Measurements from ENCODE around the gene LSM12.
A peak's percentile ranks its signal among the peaks of the same experiment; 100 is the strongest.

LSM12 gene

DNA sequence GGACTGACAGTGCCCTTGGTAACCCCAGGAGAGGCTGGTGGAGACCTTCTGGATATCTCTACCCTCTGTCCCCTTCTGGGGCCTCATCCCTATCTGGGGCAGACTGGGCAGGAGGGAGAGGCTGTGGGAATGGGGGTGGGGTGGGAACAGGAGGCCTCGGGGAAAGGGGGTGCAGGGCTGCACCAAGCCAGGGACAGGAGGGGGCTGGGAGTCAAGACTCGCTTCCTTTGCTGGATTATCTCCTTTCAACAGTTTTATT, 28.8 kb upstream of the LSM12 start:
- no peak for DNase-seq

DNA sequence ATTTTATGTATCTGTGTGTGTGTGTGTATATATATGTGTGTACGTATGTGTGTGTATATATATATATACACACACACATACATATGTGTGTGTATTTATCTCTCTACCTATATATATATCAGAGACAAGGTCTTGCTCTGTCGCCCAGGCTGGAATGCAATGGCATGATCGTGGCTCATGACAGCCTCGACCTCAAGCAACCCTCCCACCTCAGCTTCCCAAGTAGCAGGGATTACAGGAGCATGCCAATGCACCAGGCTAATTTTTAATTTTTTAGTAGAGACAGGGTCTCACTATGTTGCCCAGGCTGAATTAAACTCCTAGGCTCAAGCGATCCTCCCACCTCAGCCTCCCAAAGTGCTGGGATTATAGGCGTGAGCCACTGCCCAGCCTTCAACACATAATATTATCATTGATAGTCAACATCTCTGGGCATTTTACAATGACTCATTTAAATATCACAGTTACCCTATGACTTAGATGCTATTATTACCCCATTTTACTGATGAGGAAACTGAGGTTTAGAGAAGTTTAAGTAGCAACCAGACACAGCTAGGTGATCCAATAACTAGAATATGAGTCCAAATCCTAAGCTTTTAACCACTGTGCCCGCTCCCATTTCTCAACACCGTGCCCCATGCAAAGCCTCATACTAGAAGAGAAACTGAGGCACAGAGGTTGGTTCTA, 28.4 kb upstream of the LSM12 start:
- DNase-seq, result no peak

DNA sequence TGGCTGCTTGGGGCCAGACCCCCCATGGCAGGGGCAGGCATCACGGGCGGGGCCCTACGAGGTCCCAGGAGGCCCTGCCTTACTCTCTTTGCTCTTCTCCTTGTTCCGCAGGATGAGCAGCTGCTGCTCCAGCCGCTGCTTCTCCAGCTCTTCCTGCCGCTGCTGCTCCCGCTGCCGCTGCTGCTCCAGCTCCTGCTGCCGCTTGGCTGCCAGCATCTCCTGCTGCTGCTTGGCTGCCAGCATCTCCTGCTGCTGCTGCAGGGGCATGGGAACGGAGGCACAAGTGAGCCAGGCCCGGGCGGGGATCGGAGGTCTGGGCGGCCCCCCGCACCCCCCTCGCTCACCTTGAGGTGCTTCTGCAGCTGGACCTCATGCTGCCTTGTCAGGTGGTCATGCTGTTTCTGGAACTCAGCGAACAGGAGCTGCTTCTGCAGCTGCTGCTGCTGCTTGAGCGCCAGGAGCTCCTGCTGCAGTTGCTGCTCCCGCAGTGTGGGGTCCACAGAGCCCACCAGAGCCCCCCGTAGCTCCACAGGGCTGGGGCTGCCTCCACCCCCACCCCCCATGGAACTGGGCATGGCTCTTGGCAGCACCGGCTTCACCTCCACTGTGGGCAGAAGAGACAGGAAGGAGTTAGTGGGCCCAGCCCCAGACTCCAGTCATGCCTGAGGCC, 26.9 kb upstream of the LSM12 start:
- DNase-seq, result no peak

DNA sequence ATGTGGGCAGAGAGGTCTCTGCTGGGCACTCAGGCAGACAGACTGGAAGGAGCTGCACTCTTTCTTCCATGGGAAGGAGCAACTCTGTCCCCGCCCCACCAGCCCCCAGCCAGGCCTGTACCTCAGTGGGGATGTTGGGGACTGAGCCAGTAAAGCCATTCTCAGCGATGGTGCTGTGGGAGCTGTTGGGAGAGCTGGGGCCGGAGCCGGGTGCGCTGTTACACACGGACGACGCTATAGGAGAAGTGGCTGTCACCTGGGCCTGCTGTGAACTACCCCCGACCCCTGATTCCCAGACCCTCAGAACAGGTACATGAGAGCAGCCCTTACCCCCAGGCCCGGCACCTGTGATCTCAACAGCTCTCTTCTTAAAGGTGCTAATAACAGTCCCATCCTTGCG, 25.6 kb upstream of the LSM12 start:
- no peak for DNase-seq

DNA sequence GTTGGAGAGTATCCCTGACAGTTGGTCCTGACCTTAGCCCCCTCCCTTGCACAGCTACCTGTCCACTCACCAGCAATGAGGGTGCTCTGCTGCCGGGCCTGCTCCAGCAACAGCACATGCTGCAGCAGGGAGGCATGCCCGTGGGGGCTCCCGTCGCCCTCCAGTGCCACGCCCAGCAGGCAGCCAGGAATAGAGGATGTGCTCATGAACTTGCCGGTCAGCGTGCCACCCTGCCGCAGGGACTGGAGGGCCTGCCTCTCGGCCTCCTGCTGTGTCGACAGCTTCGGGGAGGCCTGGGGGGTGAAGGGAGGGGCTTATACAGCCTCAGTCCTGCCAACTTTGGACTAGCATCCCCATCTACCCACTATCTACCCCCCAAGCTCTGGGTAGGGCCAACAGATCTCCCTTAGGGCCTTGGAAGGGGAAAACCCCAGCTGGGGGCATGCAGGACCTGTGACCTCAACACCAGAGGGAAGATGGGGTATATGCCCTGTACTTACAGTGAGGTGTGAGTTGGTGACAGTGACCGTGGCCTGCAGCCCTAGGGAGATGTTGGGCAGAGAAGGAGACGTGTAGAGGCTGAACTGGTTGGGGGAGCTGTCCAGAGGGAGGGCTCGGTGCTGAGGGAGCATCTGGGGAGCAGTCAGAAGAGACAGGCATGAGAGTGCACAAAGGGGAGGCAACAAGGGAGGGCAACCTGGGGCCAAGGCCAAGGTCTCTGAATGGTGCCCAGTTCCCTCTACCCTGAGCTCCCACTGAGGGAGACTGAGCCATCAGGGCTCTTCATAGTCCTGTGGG, 24.9 kb upstream of the LSM12 start:
- no peak for DNase-seq

DNA sequence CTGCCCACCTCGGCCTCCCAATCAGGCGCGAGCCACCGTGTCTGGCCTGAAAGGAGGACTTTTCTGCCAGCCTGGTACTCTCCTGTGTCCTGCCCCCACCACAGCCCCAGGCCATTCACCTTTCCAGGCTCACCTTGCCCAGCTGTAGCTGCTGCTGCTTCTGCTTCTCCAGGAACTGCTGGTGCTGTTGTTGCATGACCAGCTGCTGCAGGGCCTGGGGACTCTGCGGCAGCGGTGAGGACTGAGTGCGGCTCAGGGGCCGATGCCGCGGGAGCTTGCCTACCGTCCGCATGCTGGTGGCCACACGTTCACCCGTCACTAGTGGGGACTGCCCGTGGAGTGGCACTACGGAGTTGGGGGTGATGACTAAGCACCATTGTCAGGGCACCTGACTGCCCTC, 21.8 kb upstream of the LSM12 start:
- no peak for DNase-seq

DNA sequence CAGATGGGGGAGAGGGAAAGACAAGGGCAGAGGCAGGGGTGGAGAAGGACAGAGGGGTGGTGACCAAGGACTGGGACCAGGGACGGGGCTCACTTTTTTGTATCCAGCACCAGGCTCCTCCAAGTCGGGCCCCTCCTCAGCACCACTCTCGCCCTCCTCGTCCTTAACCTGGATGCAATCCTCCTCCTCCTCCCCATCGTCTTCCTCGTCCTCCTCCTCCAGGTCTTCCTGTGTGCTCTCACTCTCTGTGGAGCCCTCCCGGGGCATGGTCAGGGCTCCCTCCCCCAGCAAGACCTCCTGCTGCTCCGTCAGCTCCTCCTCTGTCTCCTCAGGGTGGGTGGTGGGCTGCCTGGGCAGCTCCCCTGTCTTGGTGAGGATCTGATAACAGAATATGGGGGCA, 20.8 kb upstream of the LSM12 start:
- no peak for DNase-seq

DNA sequence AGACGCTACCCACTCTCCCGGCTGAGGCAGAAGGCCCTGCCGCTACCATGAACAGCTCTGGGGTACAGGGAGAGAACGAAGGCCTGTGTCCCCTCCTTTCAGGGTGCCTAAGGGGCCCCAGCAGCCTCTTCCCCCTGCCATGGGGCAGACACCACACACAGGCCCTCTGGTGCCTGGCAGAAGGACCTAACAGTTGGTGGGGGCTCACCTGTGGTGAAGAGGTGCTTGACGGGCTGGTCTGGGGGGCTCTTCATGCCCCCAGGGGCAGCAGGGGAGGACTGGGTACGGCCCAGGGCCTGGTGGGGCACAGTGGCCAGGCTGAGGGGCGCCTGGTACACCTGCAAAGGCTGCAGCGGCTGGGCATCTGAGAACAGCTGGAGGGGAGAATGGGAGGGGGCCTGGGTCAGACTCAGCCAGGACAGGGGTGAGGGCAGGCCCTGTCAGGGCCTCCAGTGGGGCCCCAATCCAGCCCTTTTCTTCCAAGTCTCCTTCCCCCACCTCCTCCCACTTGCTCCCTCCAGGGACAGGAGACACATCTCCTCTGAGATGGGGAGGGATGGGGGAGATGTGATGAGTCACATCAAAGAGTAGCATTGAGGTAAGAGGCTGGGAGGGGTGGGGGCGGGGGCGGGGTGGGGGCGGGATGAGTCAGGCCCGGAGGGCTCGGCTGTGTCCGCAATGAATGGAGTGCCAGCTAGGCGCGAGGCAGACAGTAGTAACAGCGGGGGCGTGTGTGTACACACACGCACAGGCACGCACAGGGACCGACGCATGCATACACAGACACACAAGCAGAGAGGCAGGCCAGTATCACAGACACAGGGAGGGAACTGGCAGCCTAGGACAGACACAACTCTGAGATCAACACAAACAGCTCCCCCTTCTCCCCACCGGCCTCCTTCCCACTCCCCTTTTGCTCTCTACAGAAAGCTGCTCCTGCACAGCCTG, 20.2 kb upstream of the LSM12 start:
- DNase-seq, result peak; percentile 79

DNA sequence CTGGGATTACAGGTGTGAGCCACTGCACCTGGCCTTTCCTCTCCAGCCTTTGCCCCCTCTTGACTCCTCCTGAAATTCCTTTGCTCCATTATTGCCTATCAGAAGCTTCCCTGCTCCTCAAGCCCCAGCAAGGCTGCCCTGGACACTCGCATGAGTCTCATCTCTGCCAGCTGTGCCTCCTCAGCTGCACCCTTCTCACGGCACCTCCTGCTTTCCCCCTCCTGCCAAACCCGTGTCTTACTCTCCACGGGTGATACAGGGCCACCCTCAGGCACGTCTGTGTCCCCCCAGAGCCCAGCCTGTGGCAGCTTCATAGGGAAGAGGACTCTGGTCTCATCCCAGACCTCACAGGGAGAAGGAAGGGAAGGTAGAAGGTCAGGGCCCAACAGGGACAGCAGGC, 19.4 kb upstream of the LSM12 start:
- DNase-seq, result no peak

DNA sequence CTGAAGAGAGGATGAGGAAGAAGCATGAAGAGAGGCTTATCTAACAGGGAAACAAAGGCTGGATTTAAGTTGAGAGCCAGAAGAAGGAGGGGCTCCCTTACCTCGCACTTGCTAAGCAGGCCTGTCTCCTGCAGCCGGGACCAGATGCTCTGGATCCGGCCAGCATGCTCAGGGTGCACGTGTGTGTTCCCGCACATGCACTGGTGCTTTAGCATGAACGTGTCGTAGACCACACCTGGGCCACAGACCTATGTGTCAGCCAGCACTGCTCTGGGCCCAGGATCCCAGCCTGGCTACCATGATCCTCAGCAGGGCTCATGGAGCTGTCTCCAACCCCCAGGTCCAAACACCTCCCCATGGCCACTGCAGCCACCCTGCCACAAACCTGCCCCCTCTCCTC, 18.4 kb upstream of the LSM12 start:
- no peak for DNase-seq

DNA sequence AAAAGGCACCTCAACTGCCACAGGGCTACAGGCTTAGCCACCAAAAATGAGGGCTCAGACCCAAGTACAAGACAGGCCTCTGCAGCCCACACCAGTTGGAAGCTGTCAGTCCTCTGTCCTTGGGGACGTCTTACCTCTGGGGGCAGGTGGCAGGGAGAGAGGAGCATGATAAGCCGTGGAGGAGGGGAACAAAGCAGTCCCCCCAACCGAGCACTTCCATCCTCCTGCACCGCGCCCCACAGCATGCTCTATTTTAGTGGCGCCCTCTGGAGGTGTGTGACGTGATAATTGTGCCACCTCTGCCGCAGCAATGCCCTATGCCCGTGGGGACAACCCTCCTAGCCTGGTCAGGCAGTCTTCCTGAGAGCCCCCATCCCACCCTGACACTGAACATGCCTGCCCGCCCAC, 17.7 kb upstream of the LSM12 start:
- DNase-seq, result peak; percentile 15

DNA sequence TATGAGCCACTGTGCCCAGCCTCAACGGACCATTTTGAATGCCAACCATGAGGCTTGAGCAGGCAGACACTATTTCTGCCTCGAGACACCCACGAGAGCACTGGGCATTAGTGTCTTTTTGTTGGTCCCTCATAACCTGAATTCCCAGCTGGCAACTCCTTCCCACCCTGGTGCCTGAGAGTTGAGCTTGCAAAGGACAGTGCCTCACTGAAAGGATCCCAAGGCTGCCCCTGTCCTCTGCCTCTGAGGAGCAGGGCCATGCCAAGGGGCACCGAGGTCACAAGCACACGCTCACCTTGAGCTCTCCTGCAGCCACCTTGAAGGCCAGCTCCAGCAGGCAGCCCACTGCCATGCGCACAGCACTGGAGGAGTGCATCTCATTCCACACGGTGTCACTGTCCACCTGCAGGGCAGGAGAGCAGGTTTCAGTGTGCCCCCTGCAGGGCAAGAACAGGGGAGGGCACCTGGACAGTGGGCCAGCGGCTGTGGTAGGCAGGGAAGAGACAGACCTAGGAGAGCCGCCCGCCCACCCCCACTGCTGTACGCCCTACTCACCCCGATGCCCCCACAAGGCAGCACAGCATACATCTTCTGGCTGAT, 16.9 kb upstream of the LSM12 start:
- no peak for DNase-seq

DNA sequence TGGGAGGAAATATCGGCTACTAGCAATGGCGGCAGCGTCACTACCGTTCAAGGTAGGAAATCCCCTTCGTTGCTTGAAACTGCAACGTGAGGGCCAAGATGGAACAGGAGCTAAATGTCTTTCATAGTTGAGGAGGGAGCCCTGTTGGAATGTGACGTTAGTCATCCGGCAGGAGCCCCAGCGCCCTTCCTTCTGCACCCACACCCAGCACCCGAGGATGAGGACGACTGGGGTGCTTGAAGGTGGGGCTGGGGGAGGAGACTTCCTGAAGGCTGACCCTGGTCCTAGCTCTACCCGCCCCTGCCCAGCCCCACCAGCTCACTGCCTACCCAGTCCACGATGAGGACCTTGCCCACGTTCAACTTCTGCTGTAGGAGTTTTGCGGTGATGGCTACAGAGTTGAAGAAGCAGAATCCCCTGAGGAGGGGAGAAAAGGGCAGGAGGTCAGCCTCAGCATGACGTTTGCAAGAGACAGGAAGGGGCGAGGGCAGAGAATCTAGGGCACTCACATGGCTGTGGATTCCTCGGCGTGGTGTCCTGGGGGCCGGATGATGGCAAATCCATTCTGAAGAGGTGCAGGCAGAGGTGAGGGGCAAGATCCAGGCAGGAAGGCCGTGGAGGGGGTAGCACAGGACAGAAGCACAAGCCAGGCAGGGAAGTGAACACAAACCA, 15.9 kb upstream of the LSM12 start:
- DNase-seq, result no peak

DNA sequence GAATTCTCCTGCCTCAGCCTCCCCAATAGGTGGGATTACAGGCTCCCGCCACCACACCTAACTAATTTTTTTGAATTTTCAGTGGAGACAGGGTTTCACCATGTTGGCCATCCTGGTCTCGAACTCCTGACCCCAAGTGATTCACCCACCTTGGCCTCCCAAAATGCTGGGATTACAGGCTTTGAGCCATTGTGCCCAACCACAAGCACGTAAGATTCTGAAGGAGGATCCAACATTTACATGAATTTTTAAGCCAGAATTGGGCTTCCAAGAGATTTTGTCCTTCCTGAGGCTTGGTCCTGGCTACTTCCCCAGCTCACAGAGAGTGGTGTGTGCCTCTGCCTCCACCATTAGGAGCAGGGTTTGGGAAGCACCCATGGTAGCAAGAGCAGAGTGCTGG, 15.2 kb upstream of the LSM12 start:
- no peak for DNase-seq

DNA sequence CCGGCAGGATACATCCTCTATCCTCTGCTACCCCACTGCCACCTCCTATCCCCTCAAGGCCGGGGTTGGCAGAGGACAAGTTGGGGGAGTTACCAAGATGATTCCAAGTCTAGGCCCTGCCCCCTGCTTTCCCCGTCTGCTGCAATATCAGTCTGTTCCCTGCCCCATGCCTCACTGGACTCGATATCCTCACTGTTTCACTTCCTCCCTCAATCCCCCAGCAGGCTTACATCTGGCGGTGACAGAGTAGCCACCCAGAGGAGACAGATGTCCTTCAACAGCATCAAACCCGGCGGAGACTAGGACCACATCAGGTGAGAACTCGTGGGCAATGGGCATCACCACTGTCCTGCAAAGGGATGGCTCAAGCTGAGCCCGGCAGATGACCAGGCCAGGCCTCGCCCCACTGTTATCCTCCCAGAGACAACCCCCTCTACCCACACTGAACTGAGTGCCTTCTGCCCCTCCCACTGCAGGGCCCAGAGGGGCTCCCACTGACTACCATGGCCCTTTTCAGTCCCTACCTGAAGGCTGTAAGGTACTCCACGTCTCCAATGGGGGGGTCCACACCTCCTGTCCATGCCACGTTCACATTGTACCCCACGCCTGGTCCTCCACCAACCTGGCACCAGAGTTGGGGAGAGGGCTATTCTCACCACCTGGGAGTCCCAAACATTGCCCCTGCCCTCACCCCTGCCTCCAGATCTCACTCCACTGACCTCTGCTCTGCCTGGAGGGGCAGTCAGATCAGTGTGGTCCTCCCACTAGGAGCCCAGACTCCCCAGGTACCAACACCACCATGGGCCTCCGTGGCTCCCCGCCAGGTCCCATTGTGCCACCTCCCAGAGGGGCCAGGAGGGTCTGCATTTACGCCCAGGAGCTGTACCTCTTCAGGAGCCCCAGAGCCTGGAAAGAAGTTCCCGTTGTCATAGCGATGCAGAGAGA, 13.7 kb upstream of the LSM12 start:
- DNase-seq, result no peak

DNA sequence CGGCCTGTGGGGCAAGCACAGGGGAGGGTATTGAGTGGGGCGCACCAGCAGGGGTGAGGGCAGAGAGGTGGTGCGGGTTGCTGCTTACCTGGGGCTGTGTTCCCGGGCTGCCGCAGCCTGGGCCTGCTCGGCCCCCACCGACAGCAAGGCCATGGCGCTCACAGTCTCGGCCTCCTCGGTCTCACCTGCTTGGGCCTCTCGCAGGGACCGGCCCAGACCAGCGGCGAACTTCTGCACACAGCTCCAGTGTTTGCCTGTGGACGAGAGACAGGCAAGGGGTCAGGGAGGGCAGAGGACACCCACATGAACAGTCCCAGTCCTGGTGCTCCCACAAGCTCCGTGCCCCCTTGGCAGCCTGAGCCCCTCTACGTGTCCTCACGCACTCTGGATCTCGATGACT, 11.9 kb upstream of the LSM12 start:
- DNase-seq, result no peak

DNA sequence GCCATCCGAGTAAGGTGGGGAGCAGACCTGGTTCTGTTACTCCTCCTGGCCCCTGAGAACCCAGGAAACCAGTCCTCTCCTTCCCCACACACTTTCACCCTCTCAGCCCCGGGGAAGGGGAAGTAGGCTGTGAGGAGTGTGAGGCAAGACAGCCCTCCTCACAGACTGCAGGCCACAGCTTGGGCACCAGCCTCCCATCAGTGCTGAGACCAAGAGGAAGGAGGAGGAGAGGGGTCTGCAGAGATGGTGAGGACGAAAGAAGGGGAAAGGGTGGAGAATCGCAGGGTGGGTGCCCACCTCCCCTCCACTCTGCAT, 11.1 kb upstream of the LSM12 start:
- DNase-seq, result no peak

DNA sequence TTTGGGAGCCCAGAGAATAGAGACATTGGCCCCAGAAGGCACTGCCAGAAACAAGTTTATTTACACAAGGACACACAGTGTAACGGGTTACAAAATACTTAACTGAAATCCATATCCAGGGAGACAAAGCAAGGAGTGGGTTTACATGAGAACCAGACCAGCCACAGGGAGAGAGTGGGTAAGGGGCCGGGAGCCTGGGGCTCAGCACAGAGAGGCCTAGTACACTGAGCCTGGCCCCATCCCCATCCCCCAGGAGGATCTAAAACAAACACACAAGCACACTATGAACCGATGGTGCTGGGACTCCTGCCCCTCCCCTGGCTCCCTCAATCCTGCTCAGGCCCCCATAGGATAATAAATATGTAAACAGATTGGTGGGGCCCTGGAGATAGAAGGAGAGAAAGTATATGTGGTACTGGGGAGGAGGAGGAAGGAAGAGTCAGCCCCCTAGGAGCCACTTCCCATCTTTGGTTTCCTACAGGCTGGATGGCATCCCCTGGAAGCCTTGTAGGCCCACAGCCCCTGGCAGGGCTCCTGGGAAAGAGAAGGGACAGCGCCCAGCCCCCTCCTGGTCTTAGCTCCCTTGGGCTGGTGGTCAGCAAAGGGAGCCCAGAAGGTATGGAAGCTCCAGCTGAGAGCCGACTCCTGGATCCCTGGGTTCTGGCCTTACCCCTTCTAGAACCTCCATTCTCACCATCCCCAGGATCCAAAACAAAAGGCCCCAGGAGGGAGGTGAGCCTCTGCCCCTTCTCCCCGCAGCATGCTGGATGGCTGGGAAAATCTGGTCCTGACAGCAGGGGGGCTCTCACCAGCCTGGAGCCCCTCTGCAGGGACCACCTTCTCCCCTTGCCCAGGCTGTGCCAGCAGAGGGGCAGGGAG, 10.5 kb upstream of the LSM12 start:
- DNase-seq, result no peak

DNA sequence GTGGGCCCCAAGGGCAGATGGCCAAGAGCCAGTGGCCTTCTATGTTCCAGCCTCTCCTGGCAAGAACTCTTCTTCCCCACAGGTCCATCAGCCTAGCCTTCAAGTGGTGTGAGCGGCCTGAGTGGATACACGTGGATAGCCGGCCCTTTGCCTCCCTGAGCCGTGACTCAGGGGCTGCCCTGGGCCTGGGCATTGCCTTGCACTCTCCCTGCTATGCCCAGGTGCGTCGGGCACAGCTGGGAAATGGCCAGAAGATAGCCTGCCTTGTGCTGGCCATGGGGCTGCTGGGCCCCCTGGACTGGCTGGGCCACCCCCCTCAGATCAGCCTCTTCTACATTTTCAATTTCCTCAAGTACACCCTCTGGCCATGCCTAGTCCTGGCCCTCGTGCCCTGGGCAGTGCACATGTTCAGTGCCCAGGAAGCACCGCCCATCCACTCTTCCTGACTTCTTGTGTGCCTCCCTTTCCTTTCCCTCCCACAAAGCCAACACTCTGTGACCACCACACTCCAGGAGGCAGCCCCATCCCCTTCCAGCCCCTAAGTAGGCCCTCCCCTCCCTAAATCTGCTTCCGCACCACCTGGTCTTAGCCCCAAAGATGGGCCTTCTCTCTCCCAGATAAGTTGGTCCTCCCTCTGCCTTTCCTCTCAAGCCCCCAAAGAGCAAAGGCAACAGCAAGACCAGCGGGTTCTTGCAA, 9.3 kb upstream of the LSM12 start:
- DNase-seq, result no peak

DNA sequence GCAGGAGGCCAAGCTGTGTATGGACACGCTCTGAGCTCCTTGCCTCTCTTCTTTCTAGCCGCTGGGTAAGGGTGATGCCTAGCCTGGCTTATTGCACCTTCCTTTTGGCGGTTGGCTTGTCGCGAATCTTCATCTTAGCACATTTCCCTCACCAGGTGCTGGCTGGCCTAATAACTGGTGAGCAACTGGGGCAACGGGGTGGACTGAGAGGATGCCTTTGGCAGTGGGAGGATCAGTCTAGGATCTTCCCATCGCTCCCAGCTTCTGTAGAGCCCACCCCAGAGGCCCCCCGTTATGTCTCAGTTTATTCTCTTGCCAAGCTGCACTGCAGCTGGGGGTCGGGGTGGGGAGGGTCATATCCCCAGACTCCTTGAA, 8.4 kb upstream of the LSM12 start:
- DNase-seq, result no peak

Measured in stimulated activated naive CD4-positive, alpha-beta T cell treated with Interleukin-2 at 50 U/mL for 16 hours (primary cell).